Measurements from ENCODE around the gene RITA1. TPM values are rescaled to one million over a fixed set of nuclear protein-coding genes. Genes with fewer than 3 reads are reported as not detected.

Gene RITA1
- total and polyA plus RNA-seq, 2 donors (not counting 3 experiments of a cell fraction or from before 2014, with no cell fraction given) = 20.7 to 21.3 TPM

GRCh38 chr12:113239288-113239771 is 53.8 kb downstream of the RITA1 start:
- CTCF ChIA-PET = no interaction called here

More at GRCh38 chr12:113239288-113239771, 53.8 kb downstream of the RITA1 start:
- POLR2A ChIA-PET = interaction anchor here (0.6 kb wide), 1 partner anchor 16 kb away, joined by 3 read pairs; no protein-coding TSS in a partner anchor
- Histone ChIP-seq H3K9ac (replicated peaks; ENCODE audit: extremely low read depth, insufficient read depth, low read length) (no peak overlapping the region), H4K20me1 (replicated peaks; ENCODE audit: control insufficient read depth, extremely low read depth, insufficient read depth, low read length) (no peaks in the 10 kb centered on the region), H3K9me1 (replicated peaks; ENCODE audit: control insufficient read depth, extremely low read depth, insufficient read depth, low read length) (no peaks in the 10 kb centered on the region), H3K36me3 (ENCODE audit: control insufficient read depth in 2 of 2, extremely low read depth in 1 of 2, insufficient read depth in 2 of 2, low read length in 2 of 2) (no peaks in the 10 kb centered on the region), H3K4me2 (ENCODE audit: insufficient read depth, low read length) (no peak overlapping the region), H2AFZ (ENCODE audit: low read depth, low read length) (no peak overlapping the region), H3K79me2 (ENCODE audit: control insufficient read depth, insufficient read depth, low read length) (no peaks in the 10 kb centered on the region), H3K4me3 (replicated peaks in 1 of 3; ENCODE audit: insufficient read depth in 1 of 3, low read depth in 1 of 3, low read length in 3 of 3) (no peak overlapping the region), H3K9me3 (replicated peaks; ENCODE audit: control insufficient read depth, insufficient read depth, low read length) (no peaks in the 10 kb centered on the region), H3K27ac (ENCODE audit: insufficient read depth, low read depth, low read length) (no peak overlapping the region), H3K27me3 (ENCODE audit: control insufficient read depth in 2 of 2, insufficient read depth in 2 of 2, low read length in 2 of 2) (no peaks in the 10 kb centered on the region), H3K4me1 (ENCODE audit: control insufficient read depth, extremely low read depth, insufficient read depth, low read length) (peaks cover 21% of the 10 kb centered on the region)
- no peak for DNase-seq (ENCODE audit: low read depth, low spot score)
- dilution Hi-C loops (cut with MboI; ENCODE audit: extremely low pct_ligation_motif_present, low sequenced_read_pairs) (no loop called here), intact Hi-C loops (cut with micrococcal nuclease) (loop anchor here (2.0 kb wide), 1 partner anchor 43 kb away; no protein-coding TSS in a partner anchor)
- no peak for TF ChIP-seq MYC (IDR thresholded peaks at IDR 0.05; ENCODE audit: low read depth, low read length)
- no peak for TF ChIP-seq JUN (IDR thresholded peaks at IDR 0.05; ENCODE audit: borderline replicate concordance, insufficient read depth, insufficient read length, low read depth)
- no peak for TF ChIP-seq CTCF (IDR thresholded peaks at IDR 0.05; ENCODE audit: extremely low read depth in 1 of 2, insufficient read depth in 1 of 2, low read depth in 1 of 2, low read length in 2 of 2)
- TF ChIP-seq POLR2AphosphoS5 (IDR thresholded peaks at IDR 0.05; ENCODE audit: insufficient read depth, low read depth, low read length) = no peak
- TF ChIP-seq MAX (IDR thresholded peaks at IDR 0.05; ENCODE audit: insufficient read depth, insufficient read length) = no peak
- TF ChIP-seq EZH2 (IDR thresholded peaks at IDR 0.05; ENCODE audit: borderline replicate concordance, low read depth, low read length, severe bottlenecking) = no peak
- TF ChIP-seq GATA2 (IDR thresholded peaks at IDR 0.05; ENCODE audit: insufficient read depth, insufficient read length, low read depth, low read length) = no peak
- TF ChIP-seq FOS (IDR thresholded peaks at IDR 0.05; ENCODE audit: borderline replicate concordance, insufficient read depth, low read length) = no peak
- no peak for TF ChIP-seq POLR2A (IDR thresholded peaks at IDR 0.05; ENCODE audit: low read depth, low read length)
- no peak for FAIRE-seq
- BruUV-seq (replicated peaks) = no TSS peak
